Measurements from ENCODE around the gene SIRPA.

SIRPA gene

GRCh38 chr20:1894951-1895673, at the start of gene SIRPA:
Gene SIRPA, plus strand, starts transcription at chr20:1895407. Its CDS starts 41 bp downstream, at chr20:1895448.
- no peak for DNase-seq

DNA sequence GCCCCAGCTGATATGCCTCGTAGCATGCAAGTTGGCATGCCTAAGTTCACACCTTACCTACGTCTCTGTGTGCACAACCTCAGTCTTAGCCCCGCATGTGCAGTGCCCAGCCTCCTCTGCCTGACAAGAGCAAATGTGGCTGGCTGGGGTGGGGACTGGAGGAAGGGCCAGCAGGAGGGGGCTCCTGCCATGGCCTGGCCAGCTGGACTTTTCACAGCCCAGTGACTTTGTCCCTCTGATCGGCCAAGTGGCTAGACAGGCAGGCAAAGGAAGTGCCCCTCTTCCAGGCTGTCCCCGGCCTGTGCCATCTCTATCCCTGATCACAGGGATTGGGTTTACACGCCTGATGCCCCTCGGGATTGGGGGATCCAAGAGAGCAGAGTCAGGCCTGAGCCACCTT, 49.5 kb upstream of the SIRPA start:
- no peak for DNase-seq

DNA sequence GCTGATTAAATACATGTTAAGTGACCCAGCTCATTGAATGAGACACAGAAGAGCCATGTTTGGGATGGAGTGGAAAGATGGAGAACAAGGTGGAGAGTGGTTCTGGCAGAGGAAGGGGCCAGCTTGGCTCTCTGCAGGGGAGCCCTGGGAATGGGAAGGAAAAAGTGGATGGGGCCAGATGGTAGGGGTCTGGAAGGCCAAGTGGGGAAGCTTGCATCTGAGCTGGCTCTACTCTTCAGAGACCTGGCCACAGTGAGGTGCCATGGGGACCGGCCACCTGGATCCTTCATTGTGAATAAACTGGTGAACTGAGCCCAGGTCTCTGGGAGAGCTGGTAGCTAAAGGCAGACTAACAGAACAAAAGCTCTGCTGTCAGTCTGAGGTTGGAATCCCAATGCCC, 48.9 kb upstream of the SIRPA start:
- no peak for DNase-seq

DNA sequence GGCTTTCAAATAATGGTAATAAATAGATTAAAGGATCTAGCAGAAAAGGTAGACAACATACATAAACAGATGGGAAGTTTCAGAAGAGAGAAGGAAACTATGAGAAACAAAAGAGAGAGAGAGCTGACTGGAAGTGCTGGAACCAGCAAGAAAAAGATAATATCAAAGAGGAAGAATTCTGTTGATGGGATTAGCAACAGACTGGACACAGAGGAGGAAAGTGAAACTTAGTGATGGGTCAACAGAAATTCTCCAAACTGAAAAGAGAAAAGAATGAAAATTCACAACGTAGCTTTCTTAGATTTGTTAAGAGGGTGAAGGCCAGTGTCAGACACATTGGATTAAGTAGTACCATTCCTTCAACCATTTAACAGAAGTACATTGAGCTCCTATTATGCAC, 48.3 kb upstream of the SIRPA start:
- no peak for DNase-seq

GRCh38 chr20:1847780-1848179, 47.4 kb upstream of the SIRPA start:
- DNase-seq = no peak

- no peak for DNase-seq
Measured at GRCh38 chr20:1848373-1848772, 46.8 kb upstream of the SIRPA start.

DNA sequence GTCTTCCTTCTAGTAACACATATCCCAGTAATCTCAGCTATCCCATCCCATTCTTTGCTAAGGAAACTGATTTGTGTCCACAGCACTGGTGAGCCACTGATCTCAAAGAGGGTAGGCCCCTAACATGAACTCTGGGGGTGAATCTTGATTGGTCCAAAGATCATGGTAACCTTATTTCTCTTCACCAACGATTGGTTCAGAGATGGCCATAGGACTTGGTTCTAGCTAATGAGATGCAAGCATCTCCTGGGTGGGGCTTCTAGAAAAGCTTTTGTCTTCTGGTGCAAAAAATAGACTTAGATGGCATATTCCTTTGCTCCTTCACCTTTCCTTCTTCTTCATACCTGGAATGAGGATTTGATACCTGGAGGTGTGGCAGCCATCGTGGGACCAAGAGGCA, 43.8 kb upstream of the SIRPA start:
- no peak for DNase-seq

GRCh38 chr20:1853473-1853872, 41.7 kb upstream of the SIRPA start:
- DNase-seq = no peak

GRCh38 chr20:1854246-1854645, 41.0 kb upstream of the SIRPA start:
- no peak for DNase-seq

DNA sequence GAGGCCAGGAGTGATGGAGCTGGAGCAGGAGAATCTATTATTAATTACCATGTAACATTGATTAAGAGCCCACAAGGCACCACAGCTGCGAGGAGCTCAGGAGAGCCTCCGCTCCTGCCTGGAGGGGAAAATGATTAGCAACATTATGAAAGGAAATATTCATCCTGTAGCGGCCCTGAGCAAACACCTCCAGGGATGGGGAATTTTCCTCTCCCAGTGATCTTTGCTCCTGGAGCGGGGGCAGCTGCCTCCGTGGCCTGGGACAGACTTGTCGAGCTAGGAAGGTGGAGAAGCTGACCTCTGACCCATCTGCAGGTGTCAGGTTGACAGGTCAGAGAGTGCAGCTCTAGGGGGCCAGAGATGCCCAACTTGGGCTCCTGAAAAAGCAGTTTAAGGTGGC, 40.1 kb upstream of the SIRPA start:
- no peak for DNase-seq

DNA sequence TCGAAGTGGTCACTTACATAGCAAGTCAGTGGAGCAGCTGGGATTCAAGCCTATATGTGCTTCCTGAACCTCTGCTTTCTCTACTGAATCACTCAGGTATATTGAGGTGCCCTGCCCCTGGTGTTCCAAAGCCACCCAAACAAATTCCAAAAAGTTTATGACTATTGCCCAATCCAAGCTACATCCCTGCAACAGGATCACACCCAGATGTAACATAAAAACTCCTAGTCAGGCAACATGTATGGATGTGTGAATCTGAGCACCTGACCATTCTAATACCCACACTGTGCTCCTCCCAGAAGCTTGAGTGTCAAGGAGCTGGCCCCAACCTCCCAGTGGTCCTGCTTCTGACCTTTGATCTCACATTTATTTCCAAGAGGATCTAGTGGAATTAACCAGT, 39.5 kb upstream of the SIRPA start:
- no peak for DNase-seq

GRCh38 chr20:1856424-1856823, 38.8 kb upstream of the SIRPA start:
- DNase-seq = no peak

- DNase-seq = no peak
Measured at GRCh38 chr20:1857466-1857865, 37.7 kb upstream of the SIRPA start.

GRCh38 chr20:1858871-1859270, 36.3 kb upstream of the SIRPA start:
- no peak for DNase-seq

GRCh38 chr20:1860446-1860845, 34.8 kb upstream of the SIRPA start:
- no peak for DNase-seq

DNA sequence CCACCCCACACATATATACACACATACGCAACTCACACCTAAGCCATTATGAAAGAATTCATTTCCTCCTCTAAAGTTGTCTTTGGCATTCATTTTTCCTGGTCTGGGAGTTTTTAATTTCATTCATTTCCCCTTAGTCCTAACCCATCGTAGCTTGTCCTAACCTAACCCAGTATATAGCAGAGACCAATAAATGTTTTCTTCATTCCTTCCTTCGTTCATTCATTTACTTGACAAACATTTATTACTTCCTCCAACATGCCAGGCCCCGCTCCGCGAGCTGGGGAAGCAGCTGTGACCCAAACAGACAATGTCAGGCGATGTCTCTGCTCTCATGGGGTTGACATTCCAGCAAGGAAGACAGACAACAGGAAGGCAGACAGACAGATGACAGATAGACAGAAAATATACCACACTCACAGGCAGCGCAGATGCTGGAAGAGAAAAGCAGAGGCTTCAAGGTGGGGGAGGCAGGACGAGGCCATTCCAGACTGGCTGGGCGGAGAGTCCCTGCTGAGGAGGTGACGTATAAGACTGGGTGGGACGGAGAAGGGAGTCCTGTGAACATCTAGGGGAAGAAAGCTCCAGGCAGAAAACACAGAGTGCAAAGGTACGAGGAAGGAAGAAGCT, 33.7 kb upstream of the SIRPA start:
- no peak for DNase-seq

GRCh38 chr20:1861996-1862662, 33.1 kb upstream of the SIRPA start:
- no peak for DNase-seq

GRCh38 chr20:1862663-1863053, 32.5 kb upstream of the SIRPA start:
- DNase-seq = no peak

- no peak for DNase-seq
Measured at GRCh38 chr20:1863296-1863695, 31.9 kb upstream of the SIRPA start.

DNA sequence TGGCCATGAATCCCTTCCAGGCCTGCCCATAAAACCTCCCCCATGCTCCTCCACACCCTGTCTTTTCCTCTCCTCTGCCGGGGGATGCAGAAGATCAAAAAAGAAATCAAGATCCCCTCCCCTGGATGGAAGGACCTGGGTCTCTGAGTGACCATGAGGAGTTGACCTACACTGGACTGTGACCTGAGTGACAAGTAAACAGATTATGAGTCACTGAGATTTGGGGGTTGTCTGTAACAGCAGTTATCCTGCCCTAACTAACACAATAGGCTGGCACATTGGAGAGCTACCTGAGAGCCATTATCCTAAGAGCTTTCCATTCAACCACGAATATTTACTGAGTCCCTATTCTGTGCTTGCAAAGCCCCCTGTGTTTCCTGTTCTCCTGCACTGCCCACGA, 28.4 kb upstream of the SIRPA start:
- no peak for DNase-seq

DNA sequence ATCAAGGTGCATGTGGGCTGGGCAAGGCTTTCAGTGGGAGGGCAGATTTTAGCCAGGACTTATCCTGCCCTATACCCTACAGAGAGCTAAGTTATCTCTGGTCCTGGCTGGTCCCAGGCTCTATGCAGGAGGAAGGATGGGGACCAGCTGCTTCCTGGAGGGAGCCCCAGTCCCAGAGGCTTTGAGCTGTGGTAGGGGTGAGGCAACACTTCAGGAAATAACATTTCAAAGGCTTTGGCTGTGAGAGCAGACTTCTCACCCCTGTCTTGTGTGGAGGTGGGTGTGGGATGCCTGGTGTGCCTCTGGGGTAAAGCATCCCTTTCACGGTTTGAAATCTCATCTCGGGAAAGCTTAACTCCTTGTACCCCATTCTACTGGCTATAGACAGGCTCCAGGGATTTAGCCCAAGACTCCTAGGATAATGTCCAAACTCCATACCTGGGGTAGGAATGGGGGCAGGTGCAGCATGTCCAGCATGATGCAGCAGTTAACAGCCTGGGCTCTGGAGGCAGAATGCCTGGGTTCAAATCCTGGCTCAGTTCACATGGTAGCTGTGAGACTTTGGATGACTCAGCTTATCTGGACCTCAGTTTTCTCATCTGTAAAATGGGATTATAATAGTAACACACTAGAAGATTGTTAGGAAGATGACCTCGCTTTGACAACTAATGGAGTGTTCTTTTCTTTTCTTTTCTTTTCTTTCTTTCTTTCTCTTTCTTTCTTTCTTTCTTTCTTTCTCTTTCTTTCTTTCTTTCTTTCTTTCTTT, 27.5 kb upstream of the SIRPA start:
- DNase-seq = no peak

DNA sequence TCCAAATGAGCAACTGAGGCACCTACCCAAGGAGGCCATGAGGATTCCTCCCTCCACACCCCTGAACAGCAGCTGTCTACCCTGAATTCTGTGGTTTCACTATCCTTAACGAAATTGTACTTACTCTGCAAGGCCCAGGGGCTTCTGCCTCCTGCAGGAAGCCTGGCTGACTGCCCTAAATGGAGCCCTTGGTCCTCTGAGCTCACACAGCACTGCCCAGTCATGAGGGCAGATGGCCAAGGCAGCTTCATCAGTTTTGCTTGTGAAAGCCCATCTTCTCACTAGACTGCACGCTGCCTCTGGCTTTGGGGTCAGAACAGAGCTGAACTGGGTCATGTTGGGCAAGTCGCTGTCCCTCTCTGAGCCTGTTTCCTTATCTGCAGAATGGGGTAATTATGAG, 26.4 kb upstream of the SIRPA start:
- DNase-seq = no peak

GRCh38 chr20:1870323-1870722, 24.9 kb upstream of the SIRPA start:
- no peak for DNase-seq
